Colon (tissue), 2 donors: ENCODE results near the gene LRRC47.
"Not testable (repeated sequence)": the region's sequence is repeated elsewhere in the genome, so short reads cannot be mapped to it uniquely, and the experiment has no call there.

ENCODE experiments used
- FAIRE-seq: peaks from 2 replicates; lab custom pipeline; 2012; peaks lifted over from hg19 to GRCh38; lab: Jason Lieb, UNC
- donor health status: control.
- donor health status: control.

Gene LRRC47

DNA sequence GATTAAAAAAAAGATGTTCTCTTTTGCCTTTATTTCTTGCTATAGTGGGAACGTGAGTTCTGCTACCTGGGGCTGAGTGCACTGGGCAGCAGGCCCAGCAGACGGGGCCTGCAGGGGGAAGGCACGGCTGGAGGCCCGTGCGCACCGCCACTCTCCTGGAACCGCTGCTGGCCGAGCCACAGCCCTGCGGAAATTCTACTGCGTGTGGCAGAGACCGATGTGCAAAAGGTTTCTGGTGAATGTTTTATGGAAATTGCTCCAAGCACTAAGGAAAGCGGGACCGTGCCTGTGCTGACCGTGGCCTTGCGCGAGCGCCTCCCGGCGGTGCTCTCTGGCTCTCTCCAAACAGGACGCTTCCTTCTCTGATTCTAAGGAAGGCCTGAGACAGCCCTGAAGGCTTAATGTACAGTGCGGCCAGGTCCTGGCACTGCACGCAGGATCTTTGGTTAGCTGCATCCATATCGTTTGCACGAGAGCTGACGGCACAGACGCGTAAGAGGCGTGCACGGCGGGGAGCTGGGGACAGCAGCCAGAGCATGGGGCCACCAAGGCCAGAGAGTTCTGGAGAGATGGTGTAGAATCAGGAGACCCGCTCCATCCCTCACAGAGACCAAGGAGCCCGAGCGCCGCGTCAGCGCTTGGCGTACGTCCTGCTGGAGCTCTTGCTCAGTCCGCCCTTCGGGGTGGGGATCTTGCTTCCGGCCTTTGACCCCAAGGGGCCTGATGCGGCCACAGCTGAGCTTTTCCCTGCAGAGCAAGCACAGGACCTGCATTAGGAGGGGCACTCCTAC lies 18.7 kb upstream of the LRRC47 start:
- FAIRE-seq: no peak

GRCh38 chr1:3814065-3814464 lies 17.8 kb upstream of the LRRC47 start:
- FAIRE-seq: no peak

- no peak for FAIRE-seq
Measured at GRCh38 chr1:3811595-3811911, 15.3 kb upstream of the LRRC47 start.

DNA sequence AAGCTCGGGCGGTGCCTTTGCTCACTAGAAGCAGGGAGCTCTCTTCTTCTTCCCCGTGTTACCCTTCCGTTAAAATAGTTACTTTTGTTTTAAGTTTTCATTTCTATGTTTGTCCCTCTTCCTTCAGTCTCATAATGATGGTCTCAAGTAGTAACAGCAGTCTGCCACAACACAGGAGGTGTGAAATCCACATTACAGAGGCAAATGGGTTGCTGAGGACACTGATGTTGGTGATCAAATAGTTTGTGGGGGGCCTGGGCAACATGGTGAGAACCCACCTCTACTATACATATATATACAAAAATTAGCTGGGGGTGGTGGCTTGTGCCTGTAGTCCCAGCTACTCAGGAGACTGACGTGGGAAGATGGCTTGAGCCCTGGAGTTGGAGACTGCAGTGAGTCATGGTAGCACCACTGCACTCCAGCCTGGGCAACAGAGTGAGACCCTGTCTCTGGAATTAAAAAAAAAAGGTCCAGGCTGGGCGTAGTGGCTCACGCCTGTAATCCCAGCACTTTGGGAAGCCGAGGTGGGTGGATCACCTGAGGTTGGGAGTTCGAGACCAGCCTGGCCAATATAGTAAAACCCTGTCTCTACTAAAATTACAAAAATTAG lies 14.0 kb upstream of the LRRC47 start:
- FAIRE-seq: not testable (repeated sequence)

DNA sequence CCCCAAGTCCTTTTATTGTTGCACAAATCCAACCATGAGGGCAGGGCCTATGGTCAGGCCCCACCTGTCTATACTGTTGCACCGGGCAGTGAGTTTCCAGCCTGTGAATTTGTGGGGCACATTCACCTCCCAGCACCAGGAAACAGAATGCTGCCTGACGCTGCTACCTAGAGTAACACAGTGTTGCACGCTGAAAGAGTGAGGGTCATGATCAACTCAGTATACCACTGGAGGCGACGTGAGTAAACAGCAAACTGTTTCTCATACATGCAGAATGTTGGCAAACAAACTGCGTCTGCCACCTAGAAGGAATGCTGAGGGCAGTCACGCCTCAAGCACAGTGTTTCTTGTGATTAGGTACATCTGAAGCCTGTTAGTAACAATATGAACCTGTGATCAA lies 13.4 kb upstream of the LRRC47 start:
- no peak for FAIRE-seq

DNA sequence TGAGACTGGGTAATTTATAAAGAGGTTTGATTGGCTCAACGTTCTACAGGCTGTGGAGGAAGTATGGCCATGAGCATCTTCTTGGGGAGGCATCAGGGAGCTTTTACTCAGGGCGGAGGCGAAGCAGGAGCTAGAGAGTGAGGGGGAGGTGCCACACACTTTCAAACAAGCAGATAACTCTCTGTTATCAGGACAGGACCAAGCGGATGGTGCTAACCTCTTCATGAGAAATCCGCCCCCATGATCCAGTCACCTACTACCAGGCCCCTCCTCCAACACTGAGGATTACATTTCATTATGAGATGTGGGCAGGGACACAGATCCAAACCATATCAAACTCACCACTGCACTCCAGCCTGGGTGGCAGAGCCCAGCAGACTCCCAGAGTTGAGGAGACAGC lies 11.5 kb upstream of the LRRC47 start:
- FAIRE-seq: no peak

- FAIRE-seq: no peak
Measured at GRCh38 chr1:3805038-3805437, 8.7 kb upstream of the LRRC47 start.

DNA sequence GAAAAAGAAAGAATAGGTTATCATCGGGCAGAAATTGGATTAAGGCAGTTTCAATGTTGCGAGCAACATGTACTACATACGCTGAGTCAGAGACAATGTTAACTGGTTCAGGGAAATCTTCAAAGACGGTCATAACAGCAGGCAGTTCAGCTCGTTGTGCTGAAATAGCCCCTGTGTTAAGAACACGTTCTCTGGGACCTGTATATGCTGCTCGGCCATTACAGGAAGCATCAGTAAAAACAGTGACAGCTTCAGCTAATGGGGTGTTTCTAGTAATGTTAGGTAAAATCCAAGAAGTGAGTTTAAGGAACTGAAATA lies 8.3 kb upstream of the LRRC47 start:
- FAIRE-seq: not testable (repeated sequence)

DNA sequence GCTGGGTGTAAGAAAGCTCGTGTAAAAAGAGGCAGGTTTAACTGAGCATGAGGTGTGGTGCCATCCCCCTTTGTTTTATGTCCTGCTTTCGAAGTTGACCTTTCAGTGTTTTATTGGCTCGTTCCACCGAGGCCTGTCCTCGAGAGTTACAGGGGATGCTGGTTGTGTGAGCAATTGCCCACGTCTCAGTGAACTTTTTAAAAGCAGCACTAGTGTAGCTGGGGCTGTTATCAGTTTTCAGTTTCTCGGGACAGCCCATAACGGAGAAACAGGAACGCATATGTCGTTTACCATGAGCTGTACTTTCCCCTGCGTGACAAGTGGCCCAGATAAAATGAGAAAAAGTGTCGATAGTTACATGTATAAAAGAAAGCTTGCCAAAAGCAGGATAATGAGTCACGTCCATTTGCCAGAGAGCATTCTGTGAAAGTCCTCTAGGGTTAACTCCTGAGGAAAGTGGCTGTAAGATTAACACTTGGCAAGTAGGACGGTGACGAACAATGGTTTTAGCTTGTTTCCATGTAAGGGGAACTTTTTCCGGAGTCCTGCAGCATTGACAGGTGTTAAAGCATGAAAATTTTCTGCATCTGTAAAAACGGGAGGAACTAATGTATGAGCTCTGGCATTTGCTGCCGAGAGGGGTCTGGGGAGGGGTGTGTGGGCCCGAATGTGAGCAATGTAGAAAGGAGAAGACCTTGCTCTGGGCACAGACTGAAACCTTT lies 7.8 kb upstream of the LRRC47 start:
- no peak for FAIRE-seq

- FAIRE-seq: not testable (repeated sequence)
Measured at GRCh38 chr1:3800795-3801194, 4.5 kb upstream of the LRRC47 start.

GRCh38 chr1:3799976-3800685 lies 3.8 kb upstream of the LRRC47 start:
- FAIRE-seq: no peak

GRCh38 chr1:3795453-3796214 lies 664 bp downstream of the LRRC47 start:
- no peak for FAIRE-seq

DNA sequence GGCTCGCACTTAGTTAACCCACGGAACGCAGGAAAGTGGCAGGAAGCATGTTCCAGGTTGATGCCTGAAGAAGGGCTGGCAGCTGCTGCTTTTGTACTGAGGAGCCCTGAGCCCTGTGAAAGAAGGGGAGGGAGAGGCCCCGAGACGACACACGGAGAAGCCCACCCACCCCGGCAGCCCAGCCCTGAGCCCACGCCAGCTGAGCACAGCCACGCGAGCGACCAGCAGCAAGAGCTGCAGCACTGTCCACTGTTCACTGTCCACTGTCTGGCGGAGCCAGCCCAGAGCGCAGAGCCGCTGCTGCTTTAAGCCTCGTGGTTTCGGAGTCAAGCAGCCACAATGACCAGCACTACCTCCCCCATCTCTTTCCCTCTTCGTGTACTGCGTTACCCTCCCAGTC lies 5.3 kb downstream of the LRRC47 start:
- FAIRE-seq: no peak

DNA sequence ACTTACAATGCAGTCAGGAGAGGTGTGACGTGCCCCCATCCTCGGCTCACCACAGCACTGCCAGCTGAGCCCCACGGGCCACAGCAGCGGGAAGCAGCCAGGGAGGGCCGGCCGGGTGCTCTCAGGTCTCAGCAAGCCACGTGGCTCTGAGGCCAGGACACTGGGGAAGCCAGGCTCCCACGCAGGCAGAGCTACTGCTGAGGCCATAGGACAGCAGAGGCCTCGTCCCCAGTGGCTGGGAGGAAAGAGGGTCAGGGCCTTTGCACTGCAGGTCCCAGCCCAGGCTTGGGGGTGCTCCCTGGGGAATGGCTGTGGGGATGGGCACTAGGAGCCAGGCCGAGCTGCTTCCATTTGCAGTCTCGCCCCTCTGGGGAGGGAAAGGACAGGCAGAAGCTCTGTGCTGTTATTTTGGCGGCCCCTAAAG lies 5.8 kb downstream of the LRRC47 start:
- no peak for FAIRE-seq

DNA sequence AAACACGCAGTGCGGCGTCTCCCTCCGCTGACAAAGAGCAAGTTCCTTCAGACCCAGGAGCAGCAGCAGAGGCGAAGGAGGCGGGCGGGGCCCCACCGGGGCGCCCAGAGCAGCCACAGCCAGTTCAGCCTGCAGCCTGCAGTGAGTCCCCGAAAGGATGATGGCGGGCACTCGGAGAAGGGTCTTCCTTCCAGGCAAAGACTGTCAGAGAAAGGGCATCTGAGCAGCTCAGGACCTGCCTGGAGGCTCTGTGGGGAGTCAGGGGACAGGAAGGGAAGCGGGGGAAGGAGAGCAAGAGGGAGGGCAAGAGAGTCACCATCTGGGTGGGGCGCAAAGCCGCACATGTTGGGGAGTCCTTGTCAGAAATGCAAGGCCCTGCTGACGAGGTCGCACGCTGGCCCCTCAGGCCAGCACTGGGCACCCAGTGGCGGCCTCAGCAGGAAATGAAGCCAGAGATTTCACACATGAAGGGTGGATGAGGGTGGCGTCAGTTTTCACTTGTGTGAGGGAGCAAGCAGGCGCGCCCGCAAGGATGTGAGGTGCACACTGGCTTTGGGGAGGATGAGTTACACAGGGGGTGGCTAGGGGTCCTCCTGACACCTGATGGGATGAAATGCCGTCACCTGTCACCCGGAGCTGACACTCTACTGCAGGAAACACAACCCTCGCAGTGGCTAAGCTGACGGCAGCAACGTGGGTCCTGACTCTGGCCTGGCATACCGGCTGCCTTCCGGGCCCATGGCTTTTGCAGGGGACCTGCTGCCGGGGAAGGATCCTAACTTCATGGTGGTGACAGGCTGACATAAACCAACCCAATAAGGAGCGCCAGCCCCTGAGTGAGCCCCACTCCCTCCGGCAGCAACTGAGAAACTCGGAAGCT lies 6.6 kb downstream of the LRRC47 start:
- FAIRE-seq: no peak

GRCh38 chr1:3788756-3789420 lies 7.4 kb downstream of the LRRC47 start:
- no peak for FAIRE-seq

GRCh38 chr1:3787745-3788605 lies 8.3 kb downstream of the LRRC47 start:
- no peak for FAIRE-seq

- no peak for FAIRE-seq
Measured at GRCh38 chr1:3787349-3787715, 9.0 kb downstream of the LRRC47 start.

DNA sequence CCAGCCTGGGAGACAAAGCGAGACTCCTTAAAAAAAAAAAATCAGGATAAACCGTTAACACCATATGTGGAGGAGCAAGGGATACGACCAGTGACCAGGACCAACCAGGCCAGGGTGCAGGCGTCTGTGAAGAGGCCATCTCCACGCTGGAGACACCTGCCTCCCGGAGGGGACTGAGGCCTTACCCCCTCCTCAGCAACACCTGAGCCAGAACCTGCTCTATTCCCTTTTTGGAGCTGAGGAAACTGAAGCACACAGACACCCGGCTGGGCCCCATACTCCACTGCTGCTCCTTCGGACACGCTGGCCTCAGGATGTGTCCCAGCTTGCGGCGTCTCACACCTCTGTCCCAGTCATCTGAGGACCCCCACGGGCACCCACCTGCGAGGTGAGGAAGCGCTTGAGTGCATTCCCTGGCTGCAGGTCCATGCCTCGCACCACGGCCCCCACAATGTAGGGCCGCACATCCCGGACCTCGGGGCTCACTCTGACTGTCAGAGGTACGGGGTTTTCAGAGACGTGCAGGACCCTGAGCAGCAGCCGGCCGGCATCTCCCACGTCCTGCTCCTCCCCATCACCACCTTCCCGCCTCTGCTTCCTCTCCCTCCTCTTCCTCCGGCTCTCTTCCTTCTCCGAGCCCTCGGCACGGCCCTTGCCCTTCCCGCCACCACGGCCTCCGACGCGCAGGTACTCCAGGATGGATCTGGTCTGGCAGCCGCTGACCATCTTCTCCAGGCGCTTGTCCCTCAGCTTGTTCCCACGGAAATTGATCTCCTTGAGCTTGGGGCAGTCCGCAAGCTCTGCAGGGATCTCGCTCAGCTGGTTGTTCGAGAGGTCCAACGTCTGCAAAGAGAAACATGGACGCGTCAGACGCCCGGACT lies 9.6 kb downstream of the LRRC47 start:
- FAIRE-seq: no peak
